NT2/D1 (cell line): Measurements from ENCODE around the gene FZD10.

ENCODE experiments used
- DNase-seq: peaks from one replicate; pipeline ENCODE4 v3.0.0-alpha.2; 2011; ENCODE audit warnings: low read depth, low spot score
- H3K27me3 ChIP-seq: 2 replicates; pipeline ENCODE4 v1.6.0; 2011; ENCODE audit warnings: mild to moderate bottlenecking; ENCODE audit not compliant: insufficient read length, insufficient read depth
- H3K36me3 ChIP-seq: 2 replicates; pipeline ENCODE4 v1.6.1; 2011; ENCODE audit warnings: mild to moderate bottlenecking, low read length, mixed read lengths; ENCODE audit not compliant: insufficient read depth, insufficient read length
- H3K4me1 ChIP-seq: 2 replicates; pipeline ENCODE4 v1.5.1; 2011; ENCODE audit not compliant: insufficient read depth, insufficient read length
- H3K4me3 ChIP-seq: 2 replicates; pipeline ENCODE4 v1.5.1; 2011; ENCODE audit warnings: low read depth; ENCODE audit not compliant: insufficient read length
- H3K9ac ChIP-seq: 2 replicates; pipeline ENCODE4 v1.6.0; 2011; ENCODE audit warnings: low read depth; ENCODE audit not compliant: insufficient read length
- H3K9me3 ChIP-seq: 2 replicates; pipeline ENCODE4 v1.5.1; 2011; ENCODE audit warnings: mild to moderate bottlenecking, low read length; ENCODE audit not compliant: insufficient read depth
- SUZ12 ChIP-seq: IDR thresholded peaks from 2 replicates; pipeline ENCODE4 v1.6.1; 2011; ENCODE audit not compliant: insufficient read length, insufficient read depth; ENCODE audit errors: extremely low read depth
- YY1 ChIP-seq: IDR thresholded peaks from 2 replicates; pipeline ENCODE4 v1.6.1; 2011; ENCODE audit not compliant: insufficient read length, insufficient read depth
- ZNF274 ChIP-seq: IDR thresholded peaks from 2 replicates; pipeline ENCODE4 v1.6.1; 2011; ENCODE audit warnings: mild to moderate bottlenecking, low read depth, low read length

Gene FZD10

DNA sequence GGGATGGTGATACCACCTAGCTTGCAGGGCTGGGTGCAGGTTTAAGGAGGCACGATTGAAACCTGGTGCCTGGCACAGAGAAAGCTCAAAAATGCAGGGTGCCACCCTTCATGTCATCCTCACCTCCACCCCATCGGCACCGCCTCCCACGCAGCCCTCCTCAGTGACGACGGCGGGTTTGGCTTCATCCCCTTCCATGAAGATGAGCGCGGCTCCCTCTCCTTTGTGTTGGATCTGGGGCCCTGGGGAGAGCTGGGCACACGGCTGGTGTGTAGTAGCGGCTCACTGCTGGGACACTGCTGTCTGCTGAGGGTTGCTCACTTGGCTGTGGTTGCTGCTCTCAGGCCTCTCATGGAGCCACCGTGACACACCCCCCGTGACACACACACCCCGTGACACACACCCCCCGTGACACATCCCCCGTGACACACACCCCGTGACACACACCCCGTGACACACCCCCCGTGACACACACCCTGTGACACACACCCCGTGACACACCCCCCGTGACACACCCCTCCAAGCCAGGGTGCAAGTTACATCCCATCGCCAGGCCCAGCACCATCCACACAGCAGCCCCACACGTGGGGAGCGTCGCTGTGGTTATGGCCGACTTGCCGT is 42.9 kb upstream of the FZD10 start:
- no peaks in the 10 kb centered on the region for H3K9me3 ChIP-seq
- peaks cover 15% of the 10 kb centered on the region for H3K4me1 ChIP-seq
- no peak for TF ChIP-seq ZNF274
- TF ChIP-seq YY1: no peak
- no peak for TF ChIP-seq SUZ12
- no peaks in the 10 kb centered on the region for H3K36me3 ChIP-seq
- H3K9ac ChIP-seq: no peak overlapping the region
- H3K4me3 ChIP-seq: no peak overlapping the region
- peaks cover 2% of the 10 kb centered on the region for H3K27me3 ChIP-seq
- no peak for DNase-seq

DNA sequence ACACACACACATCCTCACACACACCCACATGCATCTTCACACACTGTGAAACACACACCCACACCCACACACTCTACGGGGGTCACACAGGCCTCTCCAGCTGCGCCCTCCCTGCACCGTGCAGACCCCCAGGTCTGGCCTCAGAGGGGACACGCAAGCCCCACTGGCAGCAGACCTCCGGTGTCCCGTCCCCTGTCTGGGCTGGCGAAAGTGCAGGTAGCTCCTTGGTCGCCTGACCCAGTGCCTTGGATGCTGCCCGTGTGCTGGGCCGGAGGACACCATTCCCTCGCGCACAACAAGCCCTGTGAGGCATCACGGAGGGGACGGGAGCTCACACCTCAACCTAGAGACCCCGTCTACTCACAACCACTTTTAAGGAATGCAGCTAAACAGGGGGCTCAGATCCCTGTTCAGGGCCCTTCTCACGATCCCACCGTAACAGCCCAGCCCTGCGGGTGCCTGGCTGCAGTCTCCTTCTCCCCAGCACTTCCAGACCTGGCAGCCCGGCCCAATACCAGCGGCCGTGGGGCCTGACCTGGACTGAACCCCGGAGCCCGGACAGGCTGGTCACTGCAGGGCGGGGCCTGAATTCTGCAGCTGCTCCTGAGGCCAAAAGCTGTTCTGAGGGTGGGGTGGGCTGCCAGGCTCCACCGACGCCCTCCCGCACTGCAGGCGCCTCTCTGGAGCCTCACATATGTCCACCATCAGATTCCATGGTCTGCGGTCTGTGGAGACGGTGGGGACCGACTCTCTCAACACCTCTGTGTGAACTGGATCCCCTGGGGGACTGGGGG is 42.1 kb upstream of the FZD10 start:
- no peak overlapping the region for H3K9ac ChIP-seq
- H3K4me3 ChIP-seq: no peak overlapping the region
- TF ChIP-seq ZNF274: no peak
- no peak for TF ChIP-seq SUZ12
- TF ChIP-seq YY1: no peak
- DNase-seq: no peak
- H3K9me3 ChIP-seq: no peaks in the 10 kb centered on the region
- H3K27me3 ChIP-seq: peaks cover 2% of the 10 kb centered on the region
- H3K4me1 ChIP-seq: peaks cover 10% of the 10 kb centered on the region
- H3K36me3 ChIP-seq: no peaks in the 10 kb centered on the region

DNA sequence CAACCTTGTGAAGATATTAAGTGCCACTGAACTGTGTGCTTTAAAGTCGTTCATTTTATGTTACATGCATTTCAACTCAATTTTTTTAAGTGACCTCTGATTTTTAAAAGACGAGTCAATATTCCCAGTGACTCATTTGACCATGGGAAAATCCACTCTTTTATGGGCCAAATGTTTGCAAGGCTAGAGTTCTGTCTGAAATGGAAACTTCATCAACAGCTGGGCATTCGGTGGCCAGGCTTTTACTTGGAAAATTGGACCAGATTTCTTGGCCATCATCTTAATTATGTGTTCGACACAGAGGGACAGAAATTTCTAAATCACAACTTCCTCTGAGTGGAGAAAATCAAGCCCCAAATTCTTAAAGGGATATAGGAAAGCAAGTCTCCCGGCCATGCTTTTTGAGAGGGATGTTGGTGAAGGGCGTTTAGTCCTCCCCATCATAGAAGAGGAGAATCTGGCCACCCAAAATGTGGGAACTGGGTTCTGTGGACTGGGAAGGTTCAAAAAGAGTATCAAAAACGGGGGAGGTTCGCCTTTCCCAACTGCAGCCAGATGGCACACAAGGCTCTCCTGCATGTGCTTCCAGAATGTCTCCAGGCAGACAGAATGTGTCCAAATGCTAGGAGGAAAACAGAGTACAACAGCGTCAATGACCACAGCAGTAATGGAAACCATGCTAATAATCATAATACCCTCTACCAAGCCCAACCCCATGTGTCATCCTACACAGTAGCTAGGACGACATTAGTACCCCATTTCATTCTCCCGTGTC is 40.9 kb upstream of the FZD10 start:
- Histone ChIP-seq H3K4me3 (no peak overlapping the region), H3K36me3 (no peaks in the 10 kb centered on the region), H3K4me1 (peaks cover 7% of the 10 kb centered on the region), H3K27me3 (peaks cover 2% of the 10 kb centered on the region), H3K9ac (no peak overlapping the region), H3K9me3 (no peaks in the 10 kb centered on the region)
- no peak for DNase-seq
- no peak for TF ChIP-seq YY1
- TF ChIP-seq SUZ12: no peak
- no peak for TF ChIP-seq ZNF274

DNA sequence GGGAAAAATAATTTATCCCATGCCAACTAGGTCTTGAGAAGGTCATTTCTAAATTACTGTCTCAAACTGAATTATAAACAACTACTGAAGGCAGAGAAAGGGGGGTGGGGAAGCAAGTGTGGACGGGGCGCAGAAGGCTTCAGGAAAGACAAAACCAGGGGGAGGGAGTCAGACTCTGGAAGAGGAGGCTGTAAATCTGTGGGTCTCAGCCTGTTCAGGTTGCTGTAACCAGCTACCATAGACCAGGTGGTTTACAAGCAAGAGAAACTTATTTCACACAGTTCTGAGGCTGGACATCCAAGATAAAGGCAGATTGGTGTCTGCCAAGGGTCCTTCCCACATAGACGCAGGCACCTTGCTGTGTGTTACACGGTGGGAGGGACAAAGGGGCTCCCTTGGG is 39.9 kb upstream of the FZD10 start:
- Histone ChIP-seq H3K9me3 (no peaks in the 10 kb centered on the region), H3K4me3 (no peak overlapping the region), H3K4me1 (peaks cover 6% of the 10 kb centered on the region), H3K36me3 (no peaks in the 10 kb centered on the region), H3K9ac (no peak overlapping the region), H3K27me3 (peaks cover 2% of the 10 kb centered on the region)
- TF ChIP-seq ZNF274: no peak
- TF ChIP-seq YY1: no peak
- no peak for TF ChIP-seq SUZ12
- DNase-seq: no peak

DNA sequence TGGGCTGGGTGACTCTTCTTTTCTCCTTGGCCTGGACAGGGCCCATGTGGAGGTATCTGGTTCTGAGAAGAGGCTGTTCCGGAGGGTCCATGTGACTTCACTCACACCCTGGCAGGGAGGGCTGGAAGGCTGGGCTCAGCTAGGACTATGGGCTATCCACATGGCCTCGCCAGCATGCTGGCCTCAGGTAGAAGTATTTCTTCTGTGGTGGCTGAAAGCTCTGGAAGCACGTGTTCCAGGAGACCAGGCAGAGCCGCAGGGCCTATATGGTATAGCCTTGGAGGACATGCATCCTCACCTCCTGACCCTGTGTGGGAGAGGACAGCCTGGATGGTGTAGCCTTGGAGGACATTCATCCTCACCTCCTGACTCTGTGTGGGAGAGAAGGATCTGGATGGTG is 38.2 kb upstream of the FZD10 start:
- H3K4me3 ChIP-seq: no peak overlapping the region
- H3K4me1 ChIP-seq: no peaks in the 10 kb centered on the region
- H3K36me3 ChIP-seq: no peaks in the 10 kb centered on the region
- no peak overlapping the region for H3K9ac ChIP-seq
- H3K9me3 ChIP-seq: no peaks in the 10 kb centered on the region
- no peaks in the 10 kb centered on the region for H3K27me3 ChIP-seq
- TF ChIP-seq YY1 (no peak), ZNF274 (no peak)
- no peak for DNase-seq

DNA sequence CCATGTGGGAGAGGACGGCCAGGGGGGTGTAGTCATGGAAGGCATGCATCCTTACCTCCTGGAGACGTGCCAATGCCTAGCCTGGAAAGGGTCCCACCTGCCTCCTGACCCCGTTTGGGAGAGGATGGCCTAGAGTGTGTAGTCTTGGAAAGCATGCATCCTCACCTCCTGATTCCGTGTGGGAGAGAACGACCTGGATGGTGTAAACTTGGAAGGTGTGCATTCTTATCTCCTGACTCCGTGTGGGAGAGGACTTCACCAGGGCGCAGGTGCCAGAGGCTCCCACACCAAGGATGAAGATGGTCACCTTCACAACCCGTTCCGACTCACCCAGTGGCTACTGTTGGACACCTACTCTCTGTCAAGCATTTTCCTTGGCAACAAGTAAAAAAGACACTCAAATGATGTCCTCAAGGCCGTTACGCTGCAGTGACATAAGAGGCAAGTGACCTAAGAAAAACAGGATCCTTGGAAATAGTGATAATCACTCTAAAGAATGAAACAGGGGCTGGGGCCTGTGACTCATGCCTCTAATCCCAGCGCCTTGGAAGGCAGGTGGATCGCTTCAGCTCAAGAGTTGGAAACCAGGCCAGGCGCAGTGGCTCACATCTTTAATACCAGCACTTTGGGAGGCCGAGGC is 37.5 kb upstream of the FZD10 start:
- Histone ChIP-seq H3K9ac (no peak overlapping the region), H3K36me3 (no peaks in the 10 kb centered on the region), H3K4me1 (no peaks in the 10 kb centered on the region), H3K4me3 (no peak overlapping the region), H3K9me3 (no peaks in the 10 kb centered on the region), H3K27me3 (no peaks in the 10 kb centered on the region)
- no peak for DNase-seq
- TF ChIP-seq SUZ12: no peak
- TF ChIP-seq YY1: no peak
- TF ChIP-seq ZNF274: no peak

DNA sequence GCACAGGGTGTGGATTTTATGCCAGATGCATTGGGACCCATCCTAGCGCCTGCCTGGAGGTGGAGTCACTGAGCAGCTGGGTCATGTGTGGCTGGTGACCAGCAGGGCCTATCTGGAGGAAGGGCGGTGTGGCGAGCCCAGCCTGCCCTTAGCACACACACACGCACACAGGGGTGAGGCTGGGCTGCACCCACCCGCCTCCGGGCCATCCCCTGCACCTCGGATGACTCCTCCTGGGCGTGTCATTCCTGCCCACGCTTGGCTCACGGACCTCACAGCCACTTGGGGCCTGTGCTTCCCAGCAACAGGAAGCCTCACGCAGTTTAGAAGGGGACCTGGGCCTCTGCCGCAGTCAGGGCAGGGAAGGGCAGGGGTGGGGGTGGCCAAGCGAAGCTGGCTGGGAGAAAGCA is 36.2 kb upstream of the FZD10 start:
- H3K9ac ChIP-seq: no peak overlapping the region
- DNase-seq: no peak
- no peaks in the 10 kb centered on the region for H3K27me3 ChIP-seq
- no peaks in the 10 kb centered on the region for H3K9me3 ChIP-seq
- H3K4me3 ChIP-seq: no peak overlapping the region
- no peaks in the 10 kb centered on the region for H3K4me1 ChIP-seq
- TF ChIP-seq YY1 (no peak), ZNF274 (no peak), SUZ12 (no peak)
- no peaks in the 10 kb centered on the region for H3K36me3 ChIP-seq
